DND-41 (cell line): ENCODE results near the gene CARMIL1.

ENCODE experiments used
- CTCF ChIP-seq: IDR thresholded peaks from 2 replicates; pipeline ENCODE4 v1.5.1; 2012; ENCODE audit warnings: borderline replicate concordance, low read length, moderate library complexity, mild to moderate bottlenecking; ENCODE audit not compliant: poor library complexity, severe bottlenecking; ENCODE audit errors: extremely low read depth
- EZH2 ChIP-seq: IDR thresholded peaks from 3 replicates; pipeline ENCODE4 v1.6.1; 2012; ENCODE audit warnings: borderline replicate concordance, low read depth, mild to moderate bottlenecking, moderate library complexity, low read length, inconsistent platforms; ENCODE audit not compliant: severe bottlenecking

GRCh38 chr6:25617997-25618396 lies 338.8 kb downstream of the CARMIL1 start:
- TF ChIP-seq EZH2 (no peak), CTCF (no peak)
